NT2/D1 (cell line): ENCODE data around the gene QRICH1.

ENCODE experiments used
- DNase-seq: peaks from one replicate; pipeline ENCODE4 v3.0.0-alpha.2; 2011; ENCODE audit warnings: low read depth, low spot score
- H3K27me3 ChIP-seq: 2 replicates; pipeline ENCODE4 v1.6.0; 2011; ENCODE audit warnings: mild to moderate bottlenecking; ENCODE audit not compliant: insufficient read length, insufficient read depth
- H3K36me3 ChIP-seq: 2 replicates; pipeline ENCODE4 v1.6.1; 2011; ENCODE audit warnings: mild to moderate bottlenecking, low read length, mixed read lengths; ENCODE audit not compliant: insufficient read depth, insufficient read length
- H3K4me1 ChIP-seq: 2 replicates; pipeline ENCODE4 v1.5.1; 2011; ENCODE audit not compliant: insufficient read depth, insufficient read length
- H3K4me3 ChIP-seq: 2 replicates; pipeline ENCODE4 v1.5.1; 2011; ENCODE audit warnings: low read depth; ENCODE audit not compliant: insufficient read length
- H3K9ac ChIP-seq: 2 replicates; pipeline ENCODE4 v1.6.0; 2011; ENCODE audit warnings: low read depth; ENCODE audit not compliant: insufficient read length
- H3K9me3 ChIP-seq: 2 replicates; pipeline ENCODE4 v1.5.1; 2011; ENCODE audit warnings: mild to moderate bottlenecking, low read length; ENCODE audit not compliant: insufficient read depth
- SUZ12 ChIP-seq: IDR thresholded peaks from 2 replicates; pipeline ENCODE4 v1.6.1; 2011; ENCODE audit not compliant: insufficient read length, insufficient read depth; ENCODE audit errors: extremely low read depth
- YY1 ChIP-seq: IDR thresholded peaks from 2 replicates; pipeline ENCODE4 v1.6.1; 2011; ENCODE audit not compliant: insufficient read length, insufficient read depth
- ZNF274 ChIP-seq: IDR thresholded peaks from 2 replicates; pipeline ENCODE4 v1.6.1; 2011; ENCODE audit warnings: mild to moderate bottlenecking, low read depth, low read length

The QRICH1 gene

GRCh38 chr3:49030321-49030720, 63.5 kb downstream of the QRICH1 start:
- Histone ChIP-seq H3K36me3 (peaks cover 87% of the 10 kb centered on the region), H3K4me3 (no peak overlapping the region), H3K9me3 (no peaks in the 10 kb centered on the region), H3K4me1 (peaks cover 15% of the 10 kb centered on the region), H3K9ac (no peak overlapping the region), H3K27me3 (no peaks in the 10 kb centered on the region)
- TF ChIP-seq ZNF274 (no peak), YY1 (no peak), SUZ12 (no peak)
- no peak for DNase-seq

GRCh38 chr3:49029563-49029884, 64.3 kb downstream of the QRICH1 start:
- Histone ChIP-seq H3K4me3 (peak overlapping the region; percentile 77), H3K4me1 (peaks cover 19% of the 10 kb centered on the region), H3K9me3 (no peaks in the 10 kb centered on the region), H3K36me3 (peaks cover 87% of the 10 kb centered on the region), H3K9ac (peak overlapping the region; percentile 99), H3K27me3 (no peaks in the 10 kb centered on the region)
- DNase-seq: no peak
- TF ChIP-seq SUZ12: no peak
- TF ChIP-seq ZNF274: no peak
- no peak for TF ChIP-seq YY1

- DNase-seq: peak; percentile 91
- H3K9me3 ChIP-seq: no peaks in the 10 kb centered on the region
- H3K4me1 ChIP-seq: peaks cover 20% of the 10 kb centered on the region
- no peak for TF ChIP-seq SUZ12
- no peak for TF ChIP-seq YY1
- no peak for TF ChIP-seq ZNF274
- H3K27me3 ChIP-seq: no peaks in the 10 kb centered on the region
- peak within 1 kb of the TSS; percentile 99 for H3K9ac ChIP-seq
- H3K4me3 ChIP-seq: peak within 1 kb of the TSS; percentile 77
- H3K36me3 ChIP-seq: peaks cover 87% of the 10 kb centered on the region
These were observed 65.0 kb downstream of the QRICH1 start, which contains the start of gene IMPDH2 for GRCh38 chr3:49028673-49029562. Gene IMPDH2 (minus strand): TSS chr3:49029398. CDS start chr3:49029350, 48 bp downstream.

- TF ChIP-seq YY1 (no peak), SUZ12 (no peak), ZNF274 (no peak)
- H3K27me3 ChIP-seq: no peaks in the 10 kb centered on the region
- peak overlapping the region; percentile 99 for H3K9ac ChIP-seq
- no peaks in the 10 kb centered on the region for H3K9me3 ChIP-seq
- H3K4me1 ChIP-seq: peaks cover 20% of the 10 kb centered on the region
- no peak for DNase-seq
- peak overlapping the region; percentile 77 for H3K4me3 ChIP-seq
- peaks cover 90% of the 10 kb centered on the region for H3K36me3 ChIP-seq
These were observed 65.6 kb downstream of the QRICH1 start for GRCh38 chr3:49028298-49028672.

- Histone ChIP-seq H3K27me3 (no peaks in the 10 kb centered on the region), H3K9me3 (no peaks in the 10 kb centered on the region), H3K36me3 (peaks cover 90% of the 10 kb centered on the region), H3K4me3 (no peak overlapping the region), H3K4me1 (peaks cover 22% of the 10 kb centered on the region), H3K9ac (no peak overlapping the region)
- no peak for DNase-seq
- TF ChIP-seq SUZ12: no peak
- no peak for TF ChIP-seq YY1
- no peak for TF ChIP-seq ZNF274
These were observed 66.2 kb downstream of the QRICH1 start for GRCh38 chr3:49027634-49028033.

GRCh38 chr3:49026536-49026935, 67.3 kb downstream of the QRICH1 start:
- Histone ChIP-seq H3K9me3 (no peaks in the 10 kb centered on the region), H3K36me3 (peaks cover 79% of the 10 kb centered on the region), H3K9ac (no peak overlapping the region), H3K4me1 (peaks cover 22% of the 10 kb centered on the region), H3K27me3 (no peaks in the 10 kb centered on the region), H3K4me3 (no peak overlapping the region)
- no peak for TF ChIP-seq ZNF274
- no peak for DNase-seq

GRCh38 chr3:49025793-49026520, 67.9 kb downstream of the QRICH1 start:
- H3K4me3 ChIP-seq: no peak overlapping the region
- H3K4me1 ChIP-seq: peaks cover 22% of the 10 kb centered on the region
- H3K9ac ChIP-seq: no peak overlapping the region
- H3K9me3 ChIP-seq: no peaks in the 10 kb centered on the region
- peaks cover 74% of the 10 kb centered on the region for H3K36me3 ChIP-seq
- TF ChIP-seq SUZ12: no peak
- TF ChIP-seq YY1: no peak
- no peak for TF ChIP-seq ZNF274
- no peak for DNase-seq
- no peaks in the 10 kb centered on the region for H3K27me3 ChIP-seq
